GM18526 (cell line): ENCODE data around the gene ATXN7L2.

ENCODE experiments used
- POLR2A ChIP-seq: IDR thresholded peaks from 3 replicates; pipeline ENCODE4 v1.6.1; 2011; ENCODE audit not compliant: insufficient read length; ENCODE audit errors: extremely low read depth

The ATXN7L2 gene

DNA sequence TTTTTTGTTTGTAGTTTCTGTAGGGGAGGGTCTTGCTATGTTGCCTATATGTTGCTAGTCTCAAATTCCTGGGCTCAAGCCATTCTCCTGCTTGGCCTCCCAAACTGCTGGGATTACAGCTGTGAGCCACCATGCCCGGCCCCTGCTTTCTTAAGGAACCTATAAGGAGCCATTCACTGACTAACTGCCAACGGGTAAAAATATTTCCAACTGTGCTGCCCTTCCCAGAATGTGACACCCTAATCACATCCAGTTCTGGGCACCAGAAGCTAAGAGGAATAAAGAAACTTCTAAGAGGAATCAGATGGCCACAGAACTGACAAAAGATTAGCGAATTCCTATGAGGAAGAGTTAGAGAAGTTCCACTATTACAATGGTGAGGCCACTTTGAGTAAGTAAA is 10.9 kb upstream of the ATXN7L2 start:
- TF ChIP-seq POLR2A: no peak

DNA sequence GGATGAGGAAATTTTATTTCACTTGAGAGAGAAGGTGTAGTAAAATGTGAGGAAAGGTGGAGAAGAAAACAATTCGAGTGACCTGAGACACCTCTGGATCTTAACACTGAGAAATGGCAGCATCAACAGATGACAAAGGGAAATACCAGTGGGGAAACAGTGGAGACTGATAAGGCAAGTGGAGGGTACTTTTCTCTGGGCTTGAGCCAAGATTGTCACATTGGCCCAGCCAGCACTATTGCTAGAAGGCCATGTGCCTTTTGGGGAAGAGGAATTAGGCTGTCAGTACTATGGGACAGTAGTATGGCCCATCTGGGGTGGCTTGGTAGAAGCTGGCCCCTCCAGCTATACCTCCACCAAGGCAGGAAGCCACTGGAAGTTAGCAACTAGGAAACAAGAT is 9.0 kb upstream of the ATXN7L2 start:
- no peak for TF ChIP-seq POLR2A

DNA sequence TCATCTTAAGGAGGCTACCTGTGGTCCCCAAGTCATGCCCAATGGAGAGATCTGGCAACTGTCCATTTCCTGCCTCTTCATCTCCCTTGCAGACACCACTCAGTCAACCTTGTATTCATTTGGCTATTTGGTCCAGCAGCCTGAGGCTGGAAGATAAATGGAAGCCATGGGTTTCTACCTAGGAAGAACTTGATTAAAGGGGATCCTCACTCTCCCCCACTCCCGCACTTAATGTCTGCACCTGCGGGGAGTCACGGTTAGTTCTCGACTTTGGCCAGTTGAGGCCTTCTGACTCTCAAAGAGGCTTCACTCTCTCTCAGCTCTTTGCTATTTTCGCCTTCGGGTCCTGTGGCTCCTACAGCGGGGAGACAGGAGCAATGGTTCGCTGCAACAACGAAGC is 8.4 kb upstream of the ATXN7L2 start:
- no peak for TF ChIP-seq POLR2A

DNA sequence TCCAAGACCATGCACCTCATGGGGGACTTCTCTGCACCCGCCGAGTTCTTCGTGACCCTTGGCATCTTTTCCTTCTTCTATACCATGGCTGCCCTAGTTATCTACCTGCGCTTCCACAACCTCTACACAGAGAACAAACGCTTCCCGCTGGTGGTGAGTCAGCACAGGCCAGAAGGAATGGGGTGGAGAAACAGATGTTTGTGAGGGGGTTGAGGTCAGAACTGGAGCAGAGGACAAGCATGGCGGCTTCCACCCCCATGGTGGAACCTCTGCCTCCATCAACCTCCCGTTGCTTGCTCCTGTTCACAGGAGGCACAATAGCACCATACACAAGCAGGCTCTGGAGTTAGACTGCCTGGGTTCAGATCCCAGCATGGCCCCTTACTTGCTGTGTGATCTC is 6.9 kb upstream of the ATXN7L2 start:
- TF ChIP-seq POLR2A: no peak

DNA sequence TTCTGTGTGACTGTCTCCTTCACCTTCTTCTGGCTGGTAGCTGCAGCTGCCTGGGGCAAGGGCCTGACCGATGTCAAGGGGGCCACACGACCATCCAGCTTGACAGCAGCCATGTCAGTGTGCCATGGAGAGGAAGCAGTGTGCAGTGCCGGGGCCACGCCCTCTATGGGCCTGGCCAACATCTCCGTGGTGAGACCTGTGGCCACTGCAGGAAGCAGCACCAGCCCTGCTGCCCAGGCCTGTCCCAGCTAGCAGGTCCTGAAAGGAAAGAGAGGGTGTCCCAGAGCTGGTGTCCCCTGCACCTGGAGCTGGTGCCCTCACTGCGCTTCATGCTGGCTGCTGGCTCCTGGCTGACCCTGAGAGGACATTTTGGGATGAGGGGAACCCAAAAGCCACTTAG is 5.9 kb upstream of the ATXN7L2 start:
- TF ChIP-seq POLR2A: no peak

DNA sequence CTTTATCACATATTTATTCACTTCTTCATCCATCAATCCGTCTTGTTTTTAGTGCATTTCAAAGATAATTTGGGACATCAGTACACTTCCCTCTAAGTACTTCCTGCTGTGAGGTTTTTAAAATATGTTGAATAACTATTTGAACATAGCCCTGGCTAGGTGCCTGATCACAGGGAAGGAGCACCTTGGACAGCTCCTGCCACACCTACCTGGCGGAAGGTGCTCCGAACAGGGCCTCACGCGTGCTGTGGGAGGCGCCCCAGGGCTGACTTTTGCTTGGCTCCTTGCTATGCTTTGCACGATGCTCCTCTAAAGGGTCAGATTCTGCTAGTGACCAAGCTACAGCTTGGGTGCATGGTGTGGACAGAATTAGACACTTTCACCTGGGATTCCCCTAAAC is 4.9 kb upstream of the ATXN7L2 start:
- TF ChIP-seq POLR2A: no peak

DNA sequence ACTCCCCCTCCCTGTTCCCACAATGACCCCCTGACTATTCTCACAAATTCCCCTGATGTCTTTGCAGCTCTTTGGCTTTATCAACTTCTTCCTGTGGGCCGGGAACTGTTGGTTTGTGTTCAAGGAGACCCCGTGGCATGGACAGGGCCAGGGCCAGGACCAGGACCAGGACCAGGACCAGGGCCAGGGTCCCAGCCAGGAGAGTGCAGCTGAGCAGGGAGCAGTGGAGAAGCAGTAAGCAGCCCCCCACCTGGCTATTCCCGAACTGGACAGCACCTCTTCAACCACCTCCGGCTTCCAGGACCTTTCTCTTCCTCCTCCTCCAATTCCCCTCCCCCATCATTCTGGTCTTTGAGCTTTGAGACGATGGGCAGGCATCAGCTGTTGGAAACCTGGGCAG is 4.4 kb upstream of the ATXN7L2 start:
- TF ChIP-seq POLR2A: no peak

DNA sequence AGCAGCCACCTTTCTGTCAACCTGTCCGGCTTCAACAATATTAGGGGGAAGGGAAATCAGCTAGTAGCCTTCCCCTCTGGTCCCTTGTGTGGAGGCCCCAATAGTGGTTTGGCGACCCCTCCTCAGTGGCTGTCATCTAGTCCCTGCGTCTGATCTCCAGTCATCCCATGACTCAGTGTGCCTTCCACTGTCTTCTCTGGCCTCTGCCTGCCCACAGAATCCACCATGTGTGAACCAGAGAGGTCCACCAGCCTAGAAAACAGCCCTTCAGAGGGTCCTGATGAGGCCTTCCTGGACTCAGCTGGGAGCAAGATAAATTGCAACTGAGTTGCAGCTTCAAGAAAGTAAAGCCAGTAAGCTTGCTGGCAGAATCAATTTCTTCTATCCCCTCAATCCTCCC is 3.8 kb upstream of the ATXN7L2 start:
- TF ChIP-seq POLR2A: no peak

DNA sequence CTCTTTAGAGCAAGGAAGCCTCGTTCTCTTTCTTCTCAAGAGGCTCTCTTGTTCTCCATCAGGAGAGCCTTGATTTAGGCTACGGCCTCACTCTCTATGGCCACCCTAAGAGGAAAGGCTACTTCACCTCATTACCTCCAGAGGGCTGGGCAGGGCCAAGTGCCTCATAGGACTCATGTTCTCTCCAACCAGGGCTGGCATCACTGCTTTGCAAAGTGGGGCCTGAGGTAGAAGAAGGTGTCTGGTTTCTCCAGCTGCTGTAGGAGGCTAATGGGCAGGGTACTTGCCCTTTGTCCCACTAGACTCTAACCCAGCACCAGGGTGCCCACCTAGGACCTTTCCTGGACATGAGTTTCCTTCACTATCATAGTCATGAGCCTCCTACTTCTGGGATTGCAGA is 2.1 kb upstream of the ATXN7L2 start:
- TF ChIP-seq POLR2A: no peak

DNA sequence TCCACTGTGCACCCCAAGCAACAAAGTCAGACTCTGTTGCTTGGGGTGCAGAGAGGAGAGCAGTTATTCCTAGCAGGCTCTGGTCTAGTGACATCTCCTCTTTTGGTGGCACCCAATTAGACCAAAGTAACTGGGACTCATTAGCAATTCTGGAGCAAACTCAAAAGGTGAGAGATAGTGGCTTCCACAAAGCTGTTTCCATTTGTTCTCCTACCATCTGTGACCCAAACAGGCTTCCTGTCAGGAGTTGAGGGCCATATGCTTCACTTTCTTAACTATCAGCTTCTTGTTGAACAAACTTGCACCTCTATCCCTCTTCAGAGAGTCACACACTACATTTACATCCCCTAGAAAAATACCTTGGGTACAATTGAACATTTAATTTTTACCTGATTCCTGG is 1.5 kb upstream of the ATXN7L2 start:
- no peak for TF ChIP-seq POLR2A

DNA sequence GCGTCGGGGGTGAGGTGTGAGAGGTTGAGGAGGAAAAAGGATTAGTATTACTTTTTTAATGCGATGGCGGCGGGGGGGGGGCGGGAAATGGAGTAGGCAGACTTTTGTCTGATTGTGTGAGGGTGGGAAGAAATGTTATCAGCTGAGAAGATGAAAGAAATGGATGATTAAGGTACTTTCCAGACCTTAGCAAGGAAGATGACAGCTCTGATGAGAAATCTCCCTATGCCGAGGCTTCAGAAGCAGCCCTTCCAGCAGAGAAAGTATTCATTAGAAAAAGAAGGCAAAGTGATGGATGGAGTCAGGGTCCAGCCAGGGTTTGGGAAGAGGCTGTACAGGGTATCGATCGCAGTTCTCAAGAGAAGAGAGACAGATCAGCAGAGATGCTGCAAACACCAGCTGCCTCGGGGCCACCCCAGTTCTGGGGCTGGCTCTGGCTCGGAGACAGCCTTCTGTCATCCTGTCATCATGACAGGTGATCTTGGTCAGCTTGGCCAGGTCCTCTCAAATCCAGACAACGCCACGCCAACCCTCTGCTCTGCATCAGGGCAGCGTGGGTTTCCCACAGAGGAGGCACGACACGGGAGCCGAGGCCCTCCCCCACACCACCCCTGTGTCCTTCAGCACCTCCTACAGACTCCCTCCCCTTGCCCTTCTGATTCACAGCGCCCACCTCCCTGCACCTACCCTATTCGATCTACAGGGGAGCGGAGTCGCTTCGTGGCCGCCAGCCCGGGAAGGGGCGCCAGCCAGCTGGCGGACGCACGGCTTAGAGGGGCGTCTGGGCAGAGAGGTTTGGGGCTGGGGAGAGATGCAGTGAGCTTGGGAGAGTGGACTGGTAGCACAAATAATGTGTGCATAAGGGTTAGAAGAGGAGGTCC is 674 bp upstream of the ATXN7L2 start:
- TF ChIP-seq POLR2A: no peak

DNA sequence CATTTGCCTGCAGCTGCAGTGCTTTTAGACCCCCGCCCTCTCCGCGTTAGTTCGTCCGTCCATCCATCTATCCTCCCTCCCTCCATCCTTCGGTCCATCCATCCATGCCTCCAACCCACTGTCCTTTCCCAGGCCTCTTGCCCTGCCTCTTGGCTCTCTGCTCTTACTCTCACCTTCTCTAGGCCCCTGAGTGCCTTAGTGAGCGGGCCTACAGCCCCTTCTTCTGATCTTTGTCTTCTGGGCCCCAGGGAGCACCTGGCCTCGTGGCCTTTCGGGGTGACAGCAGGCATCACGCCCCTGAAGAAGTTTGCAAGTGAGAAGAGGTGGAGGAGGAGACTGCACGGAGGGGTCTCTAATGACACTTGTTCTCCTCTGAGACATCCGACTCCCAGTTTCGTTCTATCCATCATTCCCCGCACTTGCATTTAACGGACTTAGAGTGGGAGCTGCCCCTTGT is 842 bp downstream of the ATXN7L2 start:
- no peak for TF ChIP-seq POLR2A

DNA sequence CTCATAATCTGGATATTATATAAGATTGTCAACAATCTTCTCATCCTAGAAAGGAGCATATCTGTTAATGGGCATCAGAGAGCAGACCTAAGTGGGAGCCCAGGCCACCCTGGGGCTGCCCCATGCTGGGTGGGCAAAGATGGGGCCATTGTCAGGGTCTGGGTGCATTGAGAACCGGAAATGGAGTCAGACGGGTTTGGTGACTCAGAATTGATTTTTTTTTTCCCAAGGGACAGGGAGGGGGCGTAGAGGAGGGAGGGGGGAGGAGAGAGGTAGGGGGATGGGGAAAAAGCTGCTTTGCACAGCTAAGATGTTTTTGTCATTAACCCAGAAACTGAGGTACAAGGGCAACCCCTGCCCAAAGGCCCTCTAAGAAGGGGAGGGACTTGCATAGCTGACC is 1.3 kb downstream of the ATXN7L2 start:
- no peak for TF ChIP-seq POLR2A

DNA sequence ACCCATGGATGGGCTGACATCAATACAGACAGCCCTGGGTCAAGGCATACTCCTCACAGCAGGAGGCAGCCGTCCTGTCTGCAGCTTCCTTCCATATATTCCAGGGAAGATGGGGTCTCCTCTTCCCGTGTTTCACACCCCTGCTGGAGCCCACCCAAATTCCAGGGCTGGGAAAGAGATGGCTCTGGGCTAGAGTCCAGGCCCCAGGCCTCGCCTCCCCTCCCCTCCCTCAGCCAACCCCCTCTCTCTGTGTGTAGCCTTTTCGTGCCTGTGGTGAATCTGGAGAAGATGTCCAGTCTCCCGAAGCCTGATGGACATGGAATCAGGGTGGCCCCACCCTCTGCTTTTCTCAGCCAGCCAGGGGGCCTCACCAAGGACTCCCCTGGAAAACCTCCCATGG is 3.6 kb downstream of the ATXN7L2 start:
- no peak for TF ChIP-seq POLR2A

DNA sequence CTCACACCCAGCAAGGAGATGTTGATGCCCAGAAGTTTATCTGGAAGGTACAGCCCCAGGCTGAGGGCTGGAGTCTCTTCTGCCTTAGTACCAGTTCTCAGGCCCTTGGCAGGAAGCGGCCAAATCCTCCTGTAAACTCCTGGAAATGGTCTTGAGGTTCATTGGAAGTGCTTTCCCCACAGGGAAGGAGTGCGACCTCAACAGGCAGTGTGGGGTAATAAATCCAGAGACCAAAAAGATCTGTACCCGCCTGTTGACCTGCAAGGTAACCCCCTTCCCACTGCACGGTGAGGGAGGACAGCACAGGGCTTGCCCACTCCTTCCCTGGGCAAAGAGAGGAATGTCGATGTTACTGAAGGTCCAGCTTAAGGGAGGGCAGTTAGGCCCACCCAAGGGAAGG is 4.5 kb downstream of the ATXN7L2 start:
- no peak for TF ChIP-seq POLR2A

DNA sequence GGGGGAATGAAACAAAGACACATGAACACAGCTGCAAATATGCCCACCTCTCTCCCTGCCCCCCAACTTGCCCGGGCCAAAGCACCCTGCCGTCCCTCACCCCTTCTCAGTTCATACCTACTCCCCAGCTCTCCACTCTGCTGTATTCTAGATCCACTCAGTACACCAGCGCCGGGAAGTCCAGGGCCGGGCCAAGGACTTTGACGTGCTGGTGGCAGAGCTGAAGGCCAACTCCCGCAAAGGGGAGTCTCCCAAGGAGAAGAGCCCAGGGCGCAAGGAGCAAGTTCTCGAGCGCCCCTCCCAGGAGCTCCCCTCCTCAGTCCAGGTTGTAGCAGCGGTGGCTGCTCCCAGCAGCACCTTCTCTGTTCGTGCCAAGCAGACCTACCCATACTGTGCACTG is 5.0 kb downstream of the ATXN7L2 start:
- TF ChIP-seq POLR2A: no peak
